Measurements from ENCODE around the gene DDX1.

- TF ChIP-seq POLR2AphosphoS5 (IDR thresholded peaks at IDR 0.05) (no peak), CTCF (IDR thresholded peaks at IDR 0.05) (no peak), EP300 (IDR thresholded peaks at IDR 0.05) (no peak), POLR2A (IDR thresholded peaks at IDR 0.05; ENCODE audit: low read depth) (no peak)
These were observed 76.3 kb downstream of the DDX1 start for GRCh38 chr2:15667809-15668556.

All from esophagus muscularis mucosa (tissue), 4 donors.